IPS DF 6.9 (cell line): ENCODE measurements around the gene COL24A1.

Experiments used
- DNase-seq: peaks from one replicate; pipeline ENCODE4 v3.0.0-alpha.2; 2013; ENCODE audit warnings: low read depth, low spot score
- H3K27ac ChIP-seq: one replicate; pipeline ENCODE4 v1.5.1; 2013; ENCODE audit warnings: low read length, control low read depth
- H3K27me3 ChIP-seq: 2 replicates; pipeline ENCODE4 v1.6.1; 2013; ENCODE audit warnings: mild to moderate bottlenecking, low read length; ENCODE audit not compliant: control insufficient read depth, insufficient read depth
- H3K36me3 ChIP-seq: 2 replicates; pipeline ENCODE4 v1.6.1; 2013; ENCODE audit warnings: low read length; ENCODE audit not compliant: control insufficient read depth, insufficient read depth
- H3K4me1 ChIP-seq: 2 replicates; pipeline ENCODE4 v1.6.1; 2013; ENCODE audit warnings: low read length; ENCODE audit not compliant: control insufficient read depth, insufficient read depth
- H3K4me3 ChIP-seq: 2 replicates; pipeline ENCODE4 v1.5.1; 2013; ENCODE audit warnings: mild to moderate bottlenecking, low read length
- H3K9me3 ChIP-seq: 2 replicates; pipeline ENCODE4 v1.6.1; 2013; ENCODE audit warnings: low read length, inconsistent platforms; ENCODE audit not compliant: control insufficient read depth, insufficient read depth
- WGBS: extraction: QIAGEN DNeasy Blood & Tissue Kit; methylation state at CpG from one replicate; pipeline ENCODE4 v1.1.7; 2013; ENCODE audit warnings: mixed read lengths, missing lambda C conversion rate; ENCODE audit not compliant: insufficient read length, insufficient coverage; 5-methylcytosine and 5-hydroxymethylcytosine counted together

Gene COL24A1

GRCh38 chr1:85943945-85944344 is 212.6 kb downstream of the COL24A1 start:
- no peak overlapping the region for H3K27ac ChIP-seq
- no peaks in the 10 kb centered on the region for H3K36me3 ChIP-seq
- H3K27me3 ChIP-seq = no peaks in the 10 kb centered on the region
- WGBS = no CpG with 5 or more reads among the region's 1 CpG
- H3K9me3 ChIP-seq = no peaks in the 10 kb centered on the region
- DNase-seq = no peak
- no peaks in the 10 kb centered on the region for H3K4me1 ChIP-seq
- no peak overlapping the region for H3K4me3 ChIP-seq

GRCh38 chr1:85943526-85943925 is 213.0 kb downstream of the COL24A1 start:
- H3K36me3 ChIP-seq = no peaks in the 10 kb centered on the region
- no peak overlapping the region for H3K27ac ChIP-seq
- H3K4me3 ChIP-seq = no peak overlapping the region
- DNase-seq = no peak
- H3K9me3 ChIP-seq = no peaks in the 10 kb centered on the region
- no CpG with 5 or more reads among the region's 4 CpGs for WGBS
- H3K27me3 ChIP-seq = no peaks in the 10 kb centered on the region
- no peaks in the 10 kb centered on the region for H3K4me1 ChIP-seq

- Histone ChIP-seq H3K27ac (no peak overlapping the region), H3K36me3 (no peaks in the 10 kb centered on the region), H3K27me3 (no peaks in the 10 kb centered on the region), H3K9me3 (no peaks in the 10 kb centered on the region), H3K4me3 (no peak overlapping the region), H3K4me1 (no peaks in the 10 kb centered on the region)
- no CpG with 5 or more reads among the region's 2 CpGs for WGBS
- DNase-seq = no peak
Observed at GRCh38 chr1:85940656-85941306, 215.8 kb downstream of the COL24A1 start.

GRCh38 chr1:85938829-85939228 is 217.7 kb downstream of the COL24A1 start:
- no peak overlapping the region for H3K4me3 ChIP-seq
- no peaks in the 10 kb centered on the region for H3K9me3 ChIP-seq
- no peak for DNase-seq
- H3K36me3 ChIP-seq = no peaks in the 10 kb centered on the region
- no CpG with 5 or more reads among the region's 4 CpGs for WGBS
- H3K27me3 ChIP-seq = no peaks in the 10 kb centered on the region
- no peak overlapping the region for H3K27ac ChIP-seq
- H3K4me1 ChIP-seq = no peaks in the 10 kb centered on the region

GRCh38 chr1:85936470-85936869 is 220.1 kb downstream of the COL24A1 start:
- Histone ChIP-seq H3K9me3 (no peaks in the 10 kb centered on the region), H3K4me1 (no peaks in the 10 kb centered on the region), H3K4me3 (no peak overlapping the region), H3K27ac (no peak overlapping the region), H3K27me3 (no peaks in the 10 kb centered on the region), H3K36me3 (no peaks in the 10 kb centered on the region)
- no CpG with 5 or more reads among the region's 2 CpGs for WGBS
- DNase-seq = no peak

GRCh38 chr1:85936057-85936456 is 220.5 kb downstream of the COL24A1 start:
- Histone ChIP-seq H3K9me3 (no peaks in the 10 kb centered on the region), H3K4me3 (no peak overlapping the region), H3K4me1 (no peaks in the 10 kb centered on the region), H3K27ac (no peak overlapping the region), H3K36me3 (no peaks in the 10 kb centered on the region), H3K27me3 (no peaks in the 10 kb centered on the region)
- DNase-seq = no peak
- WGBS = no CpG with 5 or more reads among the region's 1 CpG

- Histone ChIP-seq H3K4me1 (no peaks in the 10 kb centered on the region), H3K36me3 (no peaks in the 10 kb centered on the region), H3K9me3 (no peaks in the 10 kb centered on the region), H3K27ac (no peak overlapping the region), H3K4me3 (no peak overlapping the region), H3K27me3 (no peaks in the 10 kb centered on the region)
- WGBS = no CpG with 5 or more reads among the region's 2 CpGs
- no peak for DNase-seq
Observed at GRCh38 chr1:85935234-85935633, 221.3 kb downstream of the COL24A1 start.

GRCh38 chr1:85934516-85934915 is 222.1 kb downstream of the COL24A1 start:
- H3K9me3 ChIP-seq = no peaks in the 10 kb centered on the region
- no peak overlapping the region for H3K27ac ChIP-seq
- no peak for DNase-seq
- no peaks in the 10 kb centered on the region for H3K27me3 ChIP-seq
- no peak overlapping the region for H3K4me3 ChIP-seq
- no peaks in the 10 kb centered on the region for H3K4me1 ChIP-seq
- no peaks in the 10 kb centered on the region for H3K36me3 ChIP-seq

GRCh38 chr1:85933961-85934360 is 222.6 kb downstream of the COL24A1 start:
- H3K27ac ChIP-seq = no peak overlapping the region
- no peak overlapping the region for H3K4me3 ChIP-seq
- no peaks in the 10 kb centered on the region for H3K27me3 ChIP-seq
- no peaks in the 10 kb centered on the region for H3K9me3 ChIP-seq
- no peak for DNase-seq
- no peaks in the 10 kb centered on the region for H3K4me1 ChIP-seq
- H3K36me3 ChIP-seq = no peaks in the 10 kb centered on the region

- DNase-seq = no peak
- Histone ChIP-seq H3K27me3 (no peaks in the 10 kb centered on the region), H3K9me3 (no peaks in the 10 kb centered on the region), H3K27ac (no peak overlapping the region), H3K4me1 (no peaks in the 10 kb centered on the region), H3K36me3 (no peaks in the 10 kb centered on the region), H3K4me3 (no peak overlapping the region)
- WGBS = no CpG with 5 or more reads among the region's 3 CpGs
Observed at GRCh38 chr1:85911742-85912141, 244.8 kb downstream of the COL24A1 start.

- no peak overlapping the region for H3K27ac ChIP-seq
- H3K27me3 ChIP-seq = no peaks in the 10 kb centered on the region
- H3K36me3 ChIP-seq = no peaks in the 10 kb centered on the region
- H3K4me1 ChIP-seq = no peaks in the 10 kb centered on the region
- no peak overlapping the region for H3K4me3 ChIP-seq
- H3K9me3 ChIP-seq = no peaks in the 10 kb centered on the region
- DNase-seq = no peak
Observed at GRCh38 chr1:85900921-85901320, 255.7 kb downstream of the COL24A1 start.
